ENCODE measurements around the gene CNDP2. TPM values are rescaled to one million over a fixed set of nuclear protein-coding genes. Genes with fewer than 3 reads are reported as not detected.

CNDP2 gene
- total RNA-seq, 1 experiment from 2014 or later: 310 TPM

DNA sequence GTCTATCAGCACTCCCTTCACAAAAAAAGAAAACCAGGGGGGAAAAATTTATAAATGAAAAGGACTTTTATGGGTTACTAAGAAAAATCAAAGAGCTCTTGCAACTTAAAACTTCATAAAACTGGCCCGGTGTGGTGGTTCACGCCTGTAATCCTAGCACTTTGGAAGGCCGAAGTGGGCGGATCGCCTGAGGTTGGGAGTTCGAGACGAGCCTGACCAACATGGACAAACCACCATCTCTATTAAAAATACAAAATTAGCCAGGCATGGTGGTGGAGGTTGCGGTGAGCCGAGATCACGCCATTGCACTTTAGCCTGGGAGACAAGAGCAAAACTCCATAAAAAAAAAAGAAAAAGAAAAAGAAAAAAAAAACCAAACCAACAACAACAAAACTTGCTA, 40.8 kb upstream of the CNDP2 start:
- no peak overlapping the region for H3K27ac ChIP-seq (ENCODE audit: low read length)
- DNase-seq (ENCODE audit: low read depth, low spot score) (no peak), ATAC-seq (no peak)
- no peaks in the 10 kb centered on the region for H3K36me3 ChIP-seq (ENCODE audit: control insufficient read depth, insufficient read depth, low read length)
- peaks cover 33% of the 10 kb centered on the region for H3K27me3 ChIP-seq (ENCODE audit: control insufficient read depth, insufficient read depth, low read length)
- in situ Hi-C loops (cut with HindIII; ENCODE audit: low pct_unique_long_range_greater_than_20kb, low sequenced_read_pairs): no loop called here
- no peaks in the 10 kb centered on the region; the same call in 1 of the 2 replicates for H3K4me1 ChIP-seq (ENCODE audit: control insufficient read depth, insufficient read depth, low read length)
- POLR2A ChIA-PET: no interaction called here
- H3K4me3 ChIP-seq (ENCODE audit: low read depth in 2 of 2, low read length in 2 of 2): no peak overlapping the region
- intact Hi-C loops (cut with micrococcal nuclease; ENCODE audit: unreplicated experiment): no loop called here
- CTCF ChIA-PET: no interaction called here
- H3K9me3 ChIP-seq (ENCODE audit: control insufficient read depth, insufficient read depth, low read depth, low read length): no peaks in the 10 kb centered on the region
- TF ChIP-seq SIN3A (IDR thresholded peaks at IDR 0.05; ENCODE audit: borderline replicate concordance, insufficient read depth, low read depth, low read length): no peak
- TF ChIP-seq, protein P1, sequence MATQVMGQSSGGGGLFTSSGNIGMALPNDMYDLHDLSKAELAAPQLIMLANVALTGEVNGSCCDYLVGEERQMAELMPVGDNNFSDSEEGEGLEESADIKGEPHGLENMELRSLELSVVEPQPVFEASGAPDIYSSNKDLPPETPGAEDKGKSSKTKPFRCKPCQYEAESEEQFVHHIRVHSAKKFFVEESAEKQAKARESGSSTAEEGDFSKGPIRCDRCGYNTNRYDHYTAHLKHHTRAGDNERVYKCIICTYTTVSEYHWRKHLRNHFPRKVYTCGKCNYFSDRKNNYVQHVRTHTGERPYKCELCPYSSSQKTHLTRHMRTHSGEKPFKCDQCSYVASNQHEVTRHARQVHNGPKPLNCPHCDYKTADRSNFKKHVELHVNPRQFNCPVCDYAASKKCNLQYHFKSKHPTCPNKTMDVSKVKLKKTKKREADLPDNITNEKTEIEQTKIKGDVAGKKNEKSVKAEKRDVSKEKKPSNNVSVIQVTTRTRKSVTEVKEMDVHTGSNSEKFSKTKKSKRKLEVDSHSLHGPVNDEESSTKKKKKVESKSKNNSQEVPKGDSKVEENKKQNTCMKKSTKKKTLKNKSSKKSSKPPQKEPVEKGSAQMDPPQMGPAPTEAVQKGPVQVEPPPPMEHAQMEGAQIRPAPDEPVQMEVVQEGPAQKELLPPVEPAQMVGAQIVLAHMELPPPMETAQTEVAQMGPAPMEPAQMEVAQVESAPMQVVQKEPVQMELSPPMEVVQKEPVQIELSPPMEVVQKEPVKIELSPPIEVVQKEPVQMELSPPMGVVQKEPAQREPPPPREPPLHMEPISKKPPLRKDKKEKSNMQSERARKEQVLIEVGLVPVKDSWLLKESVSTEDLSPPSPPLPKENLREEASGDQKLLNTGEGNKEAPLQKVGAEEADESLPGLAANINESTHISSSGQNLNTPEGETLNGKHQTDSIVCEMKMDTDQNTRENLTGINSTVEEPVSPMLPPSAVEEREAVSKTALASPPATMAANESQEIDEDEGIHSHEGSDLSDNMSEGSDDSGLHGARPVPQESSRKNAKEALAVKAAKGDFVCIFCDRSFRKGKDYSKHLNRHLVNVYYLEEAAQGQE (IDR thresholded peaks at IDR 0.05; ENCODE audit: insufficient read depth in 1 of 2, low read depth in 2 of 2, low read length in 1 of 2): no peak
- TF ChIP-seq POLR2AphosphoS5 (IDR thresholded peaks at IDR 0.05; ENCODE audit: low read depth, low read length): no peak
- no peak for TF ChIP-seq TCF7L2 (IDR thresholded peaks at IDR 0.05; ENCODE audit: low read depth, low read length)
- no peak for TF ChIP-seq CTCF (IDR thresholded peaks at IDR 0.05)
- no TSS peak for BruUV-seq (replicated peaks)

DNA sequence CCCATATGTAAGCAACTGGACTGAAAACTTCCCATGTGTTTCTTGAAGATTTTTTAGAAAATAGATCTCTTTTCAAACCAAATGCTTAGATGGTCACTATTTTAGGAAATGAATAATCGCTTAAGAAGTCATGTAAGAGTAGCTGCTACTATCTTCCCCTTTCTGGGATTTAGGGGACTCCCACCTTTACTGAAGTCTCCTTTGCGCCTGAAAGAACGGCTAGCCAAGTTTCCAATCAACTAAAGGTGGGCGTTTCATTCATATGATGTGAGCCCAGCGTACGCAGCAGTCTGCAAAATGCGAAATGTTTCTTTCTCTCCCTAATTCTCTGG, 40.2 kb upstream of the CNDP2 start:
- ChIA-PET POLR2A (interaction anchor here (0.6 kb wide), 1 partner anchor 17 kb away, joined by 3 read pairs; no protein-coding TSS in a partner anchor), CTCF (no interaction called here)
- Histone ChIP-seq H3K36me3 (ENCODE audit: control insufficient read depth, insufficient read depth, low read length) (no peaks in the 10 kb centered on the region), H3K9me3 (ENCODE audit: control insufficient read depth, insufficient read depth, low read depth, low read length) (no peaks in the 10 kb centered on the region), H3K27me3 (ENCODE audit: control insufficient read depth, insufficient read depth, low read length) (peaks cover 36% of the 10 kb centered on the region), H3K4me1 (ENCODE audit: control insufficient read depth, insufficient read depth, low read length) (no peaks in the 10 kb centered on the region; the same call in 1 of the 2 replicates), H3K4me3 (ENCODE audit: low read depth in 2 of 2, low read length in 2 of 2) (peak overlapping the region; percentile 30 to 39), H3K27ac (ENCODE audit: low read length) (no peak overlapping the region)
- TF ChIP-seq, protein P1 (IDR thresholded peaks at IDR 0.05; ENCODE audit: insufficient read depth in 1 of 2, low read depth in 2 of 2, low read length in 1 of 2): no peak
- TF ChIP-seq SIN3A (IDR thresholded peaks at IDR 0.05; ENCODE audit: borderline replicate concordance, insufficient read depth, low read depth, low read length) (no peak), CTCF (IDR thresholded peaks at IDR 0.05) (no peak), POLR2AphosphoS5 (IDR thresholded peaks at IDR 0.05; ENCODE audit: low read depth, low read length) (no peak), TCF7L2 (IDR thresholded peaks at IDR 0.05; ENCODE audit: low read depth, low read length) (no peak)
- no peak for ATAC-seq
- DNase-seq (ENCODE audit: low read depth, low spot score): no peak
- no TSS peak for BruUV-seq (replicated peaks)
- intact Hi-C loops (cut with micrococcal nuclease; ENCODE audit: unreplicated experiment) (no loop called here), in situ Hi-C loops (cut with HindIII; ENCODE audit: low pct_unique_long_range_greater_than_20kb, low sequenced_read_pairs) (no loop called here)

All from Panc1 (cell line).